ENCODE results near the gene KDM5B.

The KDM5B gene

DNA sequence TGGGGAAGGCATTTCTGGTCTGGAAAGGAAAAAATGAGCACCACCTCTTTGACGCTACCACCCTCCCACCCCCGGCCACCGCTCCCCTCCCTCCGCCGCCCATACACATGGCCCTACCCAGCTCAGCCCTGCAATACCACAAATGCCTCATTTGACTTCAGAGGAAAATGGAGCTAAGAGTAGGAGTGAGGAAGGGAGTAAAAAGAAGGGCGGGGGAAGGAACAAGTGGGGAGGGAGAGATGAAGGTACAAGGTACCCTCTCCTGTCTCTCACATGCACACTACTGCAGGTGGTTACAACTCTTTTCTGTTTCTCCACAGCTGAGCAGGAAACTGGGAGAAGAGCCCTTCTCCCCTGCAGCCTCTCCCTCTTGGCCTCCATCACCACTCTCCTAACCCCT lies 105.0 kb downstream of the KDM5B start:
- no peak overlapping the region for H3K4me3 ChIP-seq (ENCODE audit: low read length)
- DNase-seq (ENCODE audit: low read depth): no peak
- TF ChIP-seq, protein P1, sequence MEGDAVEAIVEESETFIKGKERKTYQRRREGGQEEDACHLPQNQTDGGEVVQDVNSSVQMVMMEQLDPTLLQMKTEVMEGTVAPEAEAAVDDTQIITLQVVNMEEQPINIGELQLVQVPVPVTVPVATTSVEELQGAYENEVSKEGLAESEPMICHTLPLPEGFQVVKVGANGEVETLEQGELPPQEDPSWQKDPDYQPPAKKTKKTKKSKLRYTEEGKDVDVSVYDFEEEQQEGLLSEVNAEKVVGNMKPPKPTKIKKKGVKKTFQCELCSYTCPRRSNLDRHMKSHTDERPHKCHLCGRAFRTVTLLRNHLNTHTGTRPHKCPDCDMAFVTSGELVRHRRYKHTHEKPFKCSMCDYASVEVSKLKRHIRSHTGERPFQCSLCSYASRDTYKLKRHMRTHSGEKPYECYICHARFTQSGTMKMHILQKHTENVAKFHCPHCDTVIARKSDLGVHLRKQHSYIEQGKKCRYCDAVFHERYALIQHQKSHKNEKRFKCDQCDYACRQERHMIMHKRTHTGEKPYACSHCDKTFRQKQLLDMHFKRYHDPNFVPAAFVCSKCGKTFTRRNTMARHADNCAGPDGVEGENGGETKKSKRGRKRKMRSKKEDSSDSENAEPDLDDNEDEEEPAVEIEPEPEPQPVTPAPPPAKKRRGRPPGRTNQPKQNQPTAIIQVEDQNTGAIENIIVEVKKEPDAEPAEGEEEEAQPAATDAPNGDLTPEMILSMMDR (conservative IDR thresholded peaks at IDR 0.05; ENCODE audit: low read depth, low read length): no peak

DNA sequence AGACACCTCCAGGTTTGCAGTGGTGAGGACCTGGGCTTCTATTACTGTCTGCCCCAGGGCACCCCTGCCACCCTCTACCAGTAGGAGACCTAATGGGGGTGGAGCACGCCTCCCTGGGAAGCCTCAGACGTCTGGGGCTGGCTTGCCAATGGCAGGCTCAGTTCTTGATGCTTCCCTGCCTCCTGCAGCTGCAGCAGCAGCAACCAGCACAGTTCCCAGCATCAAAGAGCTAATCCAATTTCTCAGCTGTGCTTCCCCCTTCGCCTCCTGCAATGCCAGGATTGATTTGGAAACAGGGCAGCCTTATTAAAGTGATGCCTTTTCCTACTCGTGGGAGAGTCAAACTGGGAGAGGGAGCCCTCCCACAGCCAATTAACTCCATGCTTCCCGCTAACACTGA lies 106.1 kb downstream of the KDM5B start:
- DNase-seq (ENCODE audit: low read depth): no peak
- H3K4me3 ChIP-seq (ENCODE audit: low read length): no peak overlapping the region
- TF ChIP-seq, protein P1 (conservative IDR thresholded peaks at IDR 0.05; ENCODE audit: low read depth, low read length): no peak

DNA sequence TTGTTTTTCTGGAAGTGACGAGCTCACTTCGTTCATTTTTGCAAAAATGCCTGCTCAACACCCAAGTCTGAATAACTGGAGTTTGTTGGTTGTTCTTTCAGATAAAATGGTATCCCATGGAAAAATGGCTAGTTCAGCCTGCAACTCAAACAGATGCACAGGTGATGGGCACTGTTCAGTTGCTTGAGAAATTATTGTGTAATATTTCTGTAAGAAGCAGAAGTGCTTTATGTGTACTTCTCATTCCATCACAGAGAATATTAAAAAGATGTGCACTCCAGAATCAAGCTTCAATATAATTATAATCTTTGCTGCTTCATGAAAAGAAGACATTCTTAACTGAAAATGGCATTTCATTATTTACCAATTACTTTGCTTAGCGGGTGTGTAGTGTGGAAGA lies 107.0 kb downstream of the KDM5B start:
- H3K4me3 ChIP-seq (ENCODE audit: low read length): no peak overlapping the region
- no peak for DNase-seq (ENCODE audit: low read depth)
- TF ChIP-seq, protein P1 (conservative IDR thresholded peaks at IDR 0.05; ENCODE audit: low read depth, low read length): no peak

DNA sequence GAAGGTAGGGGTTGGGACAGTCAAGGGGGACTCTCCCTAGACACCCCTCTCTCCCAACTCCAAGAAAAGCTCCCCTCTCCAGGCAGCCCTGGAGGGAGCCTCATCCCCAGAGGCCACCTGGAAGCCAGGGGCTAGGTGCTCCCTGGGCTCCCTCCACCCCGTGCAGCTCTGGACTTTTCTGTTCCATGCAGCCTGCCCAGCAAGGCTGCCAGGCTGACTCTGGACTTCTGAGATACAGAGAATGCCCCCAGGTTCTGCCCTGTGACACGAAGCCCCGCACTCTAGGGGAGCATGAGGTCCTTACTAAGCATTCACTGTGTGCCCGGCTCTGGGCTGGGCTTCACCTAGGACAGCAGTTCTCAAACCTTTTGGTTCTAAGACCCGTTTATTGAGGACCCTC lies 108.2 kb downstream of the KDM5B start:
- H3K4me3 ChIP-seq (ENCODE audit: low read length): no peak overlapping the region
- DNase-seq (ENCODE audit: low read depth): no peak
- TF ChIP-seq, protein P1 (conservative IDR thresholded peaks at IDR 0.05; ENCODE audit: low read depth, low read length): no peak

DNA sequence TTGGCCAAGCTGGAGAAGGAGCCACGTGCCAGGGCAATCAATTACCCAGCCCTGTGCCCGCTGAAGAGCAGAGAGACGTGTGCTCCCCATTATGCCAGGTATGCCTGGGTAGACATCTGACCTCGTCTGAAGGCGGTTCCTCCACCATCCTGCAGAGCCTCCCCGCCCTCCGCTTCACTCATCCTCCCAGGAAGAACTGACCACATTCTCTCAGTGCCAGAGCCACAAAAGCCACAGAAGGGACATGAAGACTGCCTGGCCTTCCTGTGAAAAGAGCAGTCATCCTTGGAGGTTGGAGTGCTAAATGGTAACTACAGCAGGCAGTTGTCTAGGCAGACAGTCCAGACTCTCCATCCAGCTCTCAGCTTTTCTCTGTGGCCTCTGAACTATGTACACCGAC lies 109.9 kb downstream of the KDM5B start:
- no peak overlapping the region for H3K4me3 ChIP-seq (ENCODE audit: low read length)
- TF ChIP-seq, protein P1 (conservative IDR thresholded peaks at IDR 0.05; ENCODE audit: low read depth, low read length): no peak
- DNase-seq (ENCODE audit: low read depth): no peak

DNA sequence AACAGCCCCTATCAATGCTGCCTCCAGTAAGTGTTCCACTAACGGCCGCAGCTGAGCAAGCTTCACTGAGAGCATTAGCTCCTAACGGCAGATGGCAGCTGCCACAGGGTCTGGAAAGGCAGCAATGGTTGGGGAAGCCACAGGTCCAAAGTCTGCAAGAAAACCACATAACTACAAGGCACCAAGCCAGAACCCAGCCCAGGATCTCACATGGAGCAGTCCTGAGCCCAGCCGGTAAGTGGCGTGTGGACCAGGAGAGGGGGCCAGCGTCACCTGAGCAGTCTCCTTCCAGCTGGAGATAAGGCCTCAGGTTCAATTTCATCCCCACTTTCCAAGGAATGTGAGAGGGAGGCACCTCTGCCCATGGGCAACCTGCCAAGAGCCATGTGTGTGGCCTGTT lies 111.2 kb downstream of the KDM5B start:
- H3K4me3 ChIP-seq (ENCODE audit: low read length): no peak overlapping the region
- DNase-seq (ENCODE audit: low read depth): no peak
- TF ChIP-seq, protein P1 (conservative IDR thresholded peaks at IDR 0.05; ENCODE audit: low read depth, low read length): no peak

DNA sequence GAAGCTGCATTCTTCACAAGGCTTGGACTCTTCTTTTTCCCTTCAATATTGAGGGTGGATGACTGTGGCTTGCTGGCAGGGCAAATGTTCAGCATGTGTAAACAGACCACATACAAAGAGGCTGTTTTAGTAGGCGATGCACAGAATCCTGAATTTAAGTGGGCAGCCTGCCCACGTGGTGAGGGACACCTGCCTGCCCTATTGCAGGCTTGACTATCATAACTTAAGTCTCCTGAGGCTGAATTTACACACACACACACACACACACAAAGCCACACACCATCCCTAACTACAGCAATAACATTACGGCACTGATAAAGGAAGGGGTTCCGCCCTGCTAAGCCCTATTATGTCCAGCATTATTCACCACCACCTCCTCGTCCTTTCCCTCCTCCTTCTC lies 113.9 kb downstream of the KDM5B start:
- no peak overlapping the region for H3K4me3 ChIP-seq (ENCODE audit: low read length)
- TF ChIP-seq, protein P1 (conservative IDR thresholded peaks at IDR 0.05; ENCODE audit: low read depth, low read length): no peak
- DNase-seq (ENCODE audit: low read depth): no peak

Data from retinal pigment epithelial cell (primary cell).